ENCODE results near the gene ZFAND5. TPM values are rescaled to one million over a fixed set of nuclear protein-coding genes. Genes with fewer than 3 reads are reported as not detected.

Gene ZFAND5
- total and polyA plus RNA-seq, 4 donors: 45.6 to 119 (median 61.9) TPM

DNA sequence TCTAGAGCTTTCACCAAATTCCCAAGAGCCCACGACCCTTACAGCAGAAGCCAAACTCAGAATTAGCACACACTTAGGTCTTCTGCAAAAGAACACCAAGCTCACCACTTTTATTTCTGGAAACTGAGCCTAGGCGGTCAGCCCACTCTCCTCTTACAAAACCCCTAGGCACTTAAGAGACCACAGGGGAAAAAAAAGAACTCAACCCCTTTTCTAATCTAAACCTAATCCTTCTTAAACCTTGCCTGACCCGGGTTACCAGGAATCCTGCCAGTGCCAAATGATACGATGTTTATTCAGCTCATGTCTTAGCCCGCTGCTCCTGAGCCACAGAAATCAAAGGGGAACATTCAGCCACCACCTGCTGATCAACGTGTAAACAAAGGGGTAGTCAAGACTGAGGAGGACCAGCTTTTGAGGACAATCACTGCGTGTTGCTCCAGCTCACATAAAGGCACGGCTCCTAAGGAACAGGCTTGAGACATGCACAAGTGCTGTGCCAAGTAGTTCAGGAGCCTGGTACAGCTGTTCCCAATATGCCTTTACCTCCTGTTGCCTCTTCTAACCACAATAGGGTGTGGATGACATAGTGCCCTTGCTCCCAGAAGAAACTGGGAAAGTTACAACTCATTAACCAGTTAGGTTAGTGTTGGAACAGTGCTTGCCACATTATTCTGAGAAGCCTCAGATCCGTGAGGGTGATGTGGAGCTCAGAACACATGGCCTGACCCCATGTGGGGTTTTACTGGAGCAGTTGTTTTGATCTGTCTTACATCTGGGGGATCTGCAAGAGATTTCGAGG, 49.3 kb downstream of the ZFAND5 start:
- Histone ChIP-seq H3K9me3 (ENCODE audit: control insufficient read depth in 4 of 4, low read length in 3 of 4) (no peaks in the 10 kb centered on the region), H3K4me3 (ENCODE audit: low read depth in 1 of 3, low read length in 3 of 3) (no peak overlapping the region), H3K27me3 (ENCODE audit: control insufficient read depth in 4 of 4, insufficient read depth in 4 of 4, low read length in 3 of 4) (no peaks in the 10 kb centered on the region), H3K36me3 (ENCODE audit: control insufficient read depth in 4 of 4, insufficient read depth in 3 of 4, low read depth in 1 of 4, low read length in 3 of 4) (no peaks in the 10 kb centered on the region), H3K27ac (ENCODE audit: low read depth in 1 of 2, low read length in 2 of 2) (peak overlapping the region in 1 of 2 donors; percentile 12), H3K9ac (ENCODE audit: low read depth in 1 of 2, low read length in 2 of 2) (no peak overlapping the region), H3K4me1 (ENCODE audit: control insufficient read depth in 4 of 4, insufficient read depth in 4 of 4, low read length in 3 of 4) (peaks cover 2 to 15% (median 14%) of the 10 kb centered on the region in 4 donors)
- DNase-seq (ENCODE audit: low spot score): no peak
- TF ChIP-seq, protein P1, sequence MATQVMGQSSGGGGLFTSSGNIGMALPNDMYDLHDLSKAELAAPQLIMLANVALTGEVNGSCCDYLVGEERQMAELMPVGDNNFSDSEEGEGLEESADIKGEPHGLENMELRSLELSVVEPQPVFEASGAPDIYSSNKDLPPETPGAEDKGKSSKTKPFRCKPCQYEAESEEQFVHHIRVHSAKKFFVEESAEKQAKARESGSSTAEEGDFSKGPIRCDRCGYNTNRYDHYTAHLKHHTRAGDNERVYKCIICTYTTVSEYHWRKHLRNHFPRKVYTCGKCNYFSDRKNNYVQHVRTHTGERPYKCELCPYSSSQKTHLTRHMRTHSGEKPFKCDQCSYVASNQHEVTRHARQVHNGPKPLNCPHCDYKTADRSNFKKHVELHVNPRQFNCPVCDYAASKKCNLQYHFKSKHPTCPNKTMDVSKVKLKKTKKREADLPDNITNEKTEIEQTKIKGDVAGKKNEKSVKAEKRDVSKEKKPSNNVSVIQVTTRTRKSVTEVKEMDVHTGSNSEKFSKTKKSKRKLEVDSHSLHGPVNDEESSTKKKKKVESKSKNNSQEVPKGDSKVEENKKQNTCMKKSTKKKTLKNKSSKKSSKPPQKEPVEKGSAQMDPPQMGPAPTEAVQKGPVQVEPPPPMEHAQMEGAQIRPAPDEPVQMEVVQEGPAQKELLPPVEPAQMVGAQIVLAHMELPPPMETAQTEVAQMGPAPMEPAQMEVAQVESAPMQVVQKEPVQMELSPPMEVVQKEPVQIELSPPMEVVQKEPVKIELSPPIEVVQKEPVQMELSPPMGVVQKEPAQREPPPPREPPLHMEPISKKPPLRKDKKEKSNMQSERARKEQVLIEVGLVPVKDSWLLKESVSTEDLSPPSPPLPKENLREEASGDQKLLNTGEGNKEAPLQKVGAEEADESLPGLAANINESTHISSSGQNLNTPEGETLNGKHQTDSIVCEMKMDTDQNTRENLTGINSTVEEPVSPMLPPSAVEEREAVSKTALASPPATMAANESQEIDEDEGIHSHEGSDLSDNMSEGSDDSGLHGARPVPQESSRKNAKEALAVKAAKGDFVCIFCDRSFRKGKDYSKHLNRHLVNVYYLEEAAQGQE (IDR thresholded peaks at IDR 0.05): no peak
- TF ChIP-seq TAF1 (conservative IDR thresholded peaks at IDR 0.05): no peak
- TF ChIP-seq, protein P2, sequence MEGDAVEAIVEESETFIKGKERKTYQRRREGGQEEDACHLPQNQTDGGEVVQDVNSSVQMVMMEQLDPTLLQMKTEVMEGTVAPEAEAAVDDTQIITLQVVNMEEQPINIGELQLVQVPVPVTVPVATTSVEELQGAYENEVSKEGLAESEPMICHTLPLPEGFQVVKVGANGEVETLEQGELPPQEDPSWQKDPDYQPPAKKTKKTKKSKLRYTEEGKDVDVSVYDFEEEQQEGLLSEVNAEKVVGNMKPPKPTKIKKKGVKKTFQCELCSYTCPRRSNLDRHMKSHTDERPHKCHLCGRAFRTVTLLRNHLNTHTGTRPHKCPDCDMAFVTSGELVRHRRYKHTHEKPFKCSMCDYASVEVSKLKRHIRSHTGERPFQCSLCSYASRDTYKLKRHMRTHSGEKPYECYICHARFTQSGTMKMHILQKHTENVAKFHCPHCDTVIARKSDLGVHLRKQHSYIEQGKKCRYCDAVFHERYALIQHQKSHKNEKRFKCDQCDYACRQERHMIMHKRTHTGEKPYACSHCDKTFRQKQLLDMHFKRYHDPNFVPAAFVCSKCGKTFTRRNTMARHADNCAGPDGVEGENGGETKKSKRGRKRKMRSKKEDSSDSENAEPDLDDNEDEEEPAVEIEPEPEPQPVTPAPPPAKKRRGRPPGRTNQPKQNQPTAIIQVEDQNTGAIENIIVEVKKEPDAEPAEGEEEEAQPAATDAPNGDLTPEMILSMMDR (IDR thresholded peaks at IDR 0.05; ENCODE audit: low read depth, low read length, missing input control): no peak
- 29% methylated on average over 10 of the region's 10 CpGs for WGBS

DNA sequence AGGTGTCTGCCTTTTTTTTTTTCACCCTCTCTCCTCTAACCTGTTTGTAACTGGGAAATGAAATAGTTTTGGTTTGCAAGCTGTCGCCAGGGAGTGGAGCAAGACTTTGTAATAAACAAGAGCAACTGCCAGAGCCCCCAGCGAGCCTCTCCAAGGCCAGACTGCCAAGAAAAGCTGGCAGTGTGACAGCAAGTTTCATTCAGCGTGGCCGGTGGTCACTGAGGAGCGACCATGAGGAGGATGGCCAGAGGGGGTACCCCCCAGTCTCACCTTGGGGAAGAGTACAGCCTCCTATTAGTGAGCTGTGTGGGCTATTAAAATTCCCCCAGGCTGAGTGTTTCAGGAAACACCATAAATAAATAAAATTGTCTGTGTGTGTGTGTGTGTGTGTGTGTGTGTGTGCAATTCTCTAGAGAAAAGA, 49.9 kb downstream of the ZFAND5 start:
- no peaks in the 10 kb centered on the region for H3K36me3 ChIP-seq (ENCODE audit: control insufficient read depth in 4 of 4, insufficient read depth in 3 of 4, low read depth in 1 of 4, low read length in 3 of 4)
- H3K4me3 ChIP-seq (ENCODE audit: low read depth in 1 of 3, low read length in 3 of 3): peak overlapping the region in 1 of 3 donors; percentile 7
- TF ChIP-seq, protein P1 (IDR thresholded peaks at IDR 0.05): no peak
- TF ChIP-seq NR2F2 (IDR thresholded peaks at IDR 0.05) (no peak), RAD21 (IDR thresholded peaks at IDR 0.05) (peak; percentile 13 to 26), RXRA (IDR thresholded peaks at IDR 0.05) (no peak), FOXA1 (IDR thresholded peaks at IDR 0.05) (no peak), HNF4A (conservative IDR thresholded peaks at IDR 0.05) (no peak)
- TF ChIP-seq, protein P2 (IDR thresholded peaks at IDR 0.05; ENCODE audit: low read depth, low read length, missing input control): no peak
- no peaks in the 10 kb centered on the region for H3K9me3 ChIP-seq (ENCODE audit: control insufficient read depth in 4 of 4, low read length in 3 of 4)
- H3K27me3 ChIP-seq (ENCODE audit: control insufficient read depth in 4 of 4, insufficient read depth in 4 of 4, low read length in 3 of 4): no peaks in the 10 kb centered on the region
- H3K27ac ChIP-seq (ENCODE audit: low read depth in 1 of 2, low read length in 2 of 2): peak overlapping the region in 1 of 2 donors; percentile 8
- no peak for DNase-seq (ENCODE audit: low spot score)
- H3K4me1 ChIP-seq (ENCODE audit: control insufficient read depth in 4 of 4, insufficient read depth in 4 of 4, low read length in 3 of 4): peaks cover 2 to 15% (median 14%) of the 10 kb centered on the region in 4 donors
- peak overlapping the region in 1 of 2 donors; percentile 43 for H3K9ac ChIP-seq (ENCODE audit: low read depth in 1 of 2, low read length in 2 of 2)
- 5% methylated on average over 5 of the region's 5 CpGs for WGBS

Data from liver (tissue), 9 donors.